Loucy (cell line): ENCODE results near the gene RIPK3.

Experiments
- CTCF ChIP-seq: fragments of 200-600 bp; sonication (generic); conservative IDR thresholded peaks from 2 replicates; pipeline ENCODE4 v1.5.1; 2014; ENCODE audit warnings: mild to moderate bottlenecking, antibody characterized with exemption, low read length
- EZH2phosphoT487 ChIP-seq: fragments of 200-600 bp; IDR thresholded peaks from 2 replicates; pipeline ENCODE4 v1.6.1; 2018; ENCODE audit warnings: antibody characterized with exemption, mild to moderate bottlenecking, moderate library complexity, borderline replicate concordance

- TF ChIP-seq CTCF (no peak), EZH2phosphoT487 (no peak)
Observed at GRCh38 chr14:24292118-24292807, 47.5 kb downstream of the RIPK3 start.
